Stimulated activated CD4-positive, alpha-beta T cell treated with anti-CD3 and anti-CD28 coated beads, Interleukin-15, amount 100 ng/mL, for 1 hour (primary cell): ENCODE data around the gene USP51.
"Not testable (repeated sequence)": the region's sequence is repeated elsewhere in the genome, so short reads cannot be mapped to it uniquely, and the experiment has no call there.

ENCODE experiments used
- DNase-seq, 2 donors: peaks; one replicate each; pipeline ENCODE4 v3.0.0-alpha.2; 2020; ENCODE audit warnings: low read depth in 1 of 2, low spot score in 1 of 2

The USP51 gene

DNA sequence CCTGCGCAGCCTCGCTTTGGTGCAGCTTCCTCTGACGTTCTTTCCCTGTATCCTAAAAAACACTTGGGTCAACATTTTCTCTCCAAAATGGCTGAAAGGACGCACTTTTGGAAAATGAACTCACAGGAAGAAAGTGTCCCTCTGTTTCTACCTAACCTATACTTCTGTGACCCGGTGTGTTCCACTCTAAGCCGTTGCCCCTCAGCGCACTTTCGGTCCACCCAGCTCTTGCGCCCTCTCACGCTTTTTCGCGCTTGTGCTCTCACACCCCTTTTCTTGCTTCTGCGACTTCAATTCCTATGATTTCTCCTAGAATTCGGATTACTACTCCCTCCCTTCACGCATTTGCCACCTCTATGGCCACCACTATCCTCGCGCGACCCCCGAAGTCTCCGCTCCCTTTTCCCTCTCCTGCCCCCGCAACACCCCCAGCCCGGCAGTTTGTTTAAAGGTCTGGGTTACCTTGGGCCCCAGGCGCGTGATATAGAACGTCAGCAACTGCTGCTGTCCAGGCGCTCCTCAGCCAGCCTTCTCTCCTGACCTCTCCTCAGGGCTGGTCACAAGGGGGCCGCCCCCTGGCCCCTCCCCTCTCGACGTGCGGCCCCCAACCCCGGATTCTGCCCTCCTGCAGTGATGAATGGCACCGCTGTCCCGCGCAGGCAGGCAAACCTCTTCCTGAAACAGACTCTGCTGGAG is at the start of gene USP51:
TSS of gene USP51 (minus strand) at position 535 of the 696 bp plus-strand sequence. CDS start 909 bp downstream, outside the sequence.
- DNase-seq, result no peak

GRCh38 chrX:55524487-55524886 is 34.8 kb upstream of the USP51 start:
- no peak for DNase-seq

DNA sequence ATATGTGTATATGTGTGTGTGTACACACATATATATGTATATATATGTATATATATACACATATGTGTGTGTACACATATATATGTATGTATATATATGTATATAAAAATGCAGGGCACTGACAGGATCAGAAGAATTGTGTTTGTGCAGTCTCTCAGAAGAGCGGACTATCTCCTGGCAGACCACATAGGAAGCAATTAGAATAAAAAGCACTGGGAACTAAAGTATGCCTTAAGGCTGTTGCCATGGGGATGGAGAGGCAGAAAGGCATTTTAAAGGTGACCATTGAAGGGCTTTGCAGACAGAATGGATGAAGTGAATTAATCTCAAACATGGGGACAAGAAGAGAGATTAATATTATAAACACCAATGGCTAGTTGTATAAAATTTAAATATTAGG is 33.7 kb upstream of the USP51 start:
- no peak for DNase-seq

- DNase-seq, result no peak
These were observed 33.1 kb upstream of the USP51 start for GRCh38 chrX:55522596-55523276.

GRCh38 chrX:55521687-55522086 is 32.0 kb upstream of the USP51 start:
- no peak for DNase-seq

GRCh38 chrX:55516794-55517481 is 27.3 kb upstream of the USP51 start:
- not testable (repeated sequence) for DNase-seq

GRCh38 chrX:55513045-55513737 is 23.5 kb upstream of the USP51 start:
- not testable (repeated sequence) for DNase-seq

DNA sequence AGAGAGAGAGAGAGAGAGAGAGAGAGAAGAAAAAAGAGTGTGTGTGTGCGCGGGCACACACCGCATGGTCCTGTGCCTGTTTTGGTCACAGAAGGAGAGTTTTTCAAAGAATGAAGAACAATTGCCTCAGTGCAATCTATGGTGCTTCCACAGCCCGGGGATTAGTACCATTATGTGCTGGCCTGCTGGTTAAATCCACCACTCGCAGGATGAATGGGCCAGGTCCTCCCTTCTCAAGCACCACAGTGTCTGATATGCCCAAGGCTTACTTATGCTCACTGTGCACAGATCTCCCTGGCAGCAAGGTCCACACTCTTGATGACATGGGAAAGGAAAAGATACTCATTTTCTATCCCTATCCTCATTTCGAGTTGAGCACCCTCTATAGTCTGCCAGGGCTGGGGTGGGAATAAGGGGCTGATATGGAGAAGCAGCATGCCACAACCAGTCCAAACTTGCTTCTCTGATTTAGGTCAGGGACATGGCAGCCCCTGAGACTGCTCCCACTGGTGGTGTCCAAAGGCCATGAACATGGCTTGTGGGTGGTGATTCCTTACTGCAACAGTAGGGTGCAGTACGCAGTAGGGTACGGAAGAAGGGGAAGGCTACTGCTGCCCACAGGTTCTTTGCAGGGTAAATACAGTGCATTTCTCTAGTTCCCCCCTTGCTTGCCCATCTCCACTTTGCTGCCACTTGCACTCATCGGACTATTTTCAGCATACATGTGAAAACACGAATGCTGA is 18.9 kb upstream of the USP51 start:
- DNase-seq, result not testable (repeated sequence)

GRCh38 chrX:55507699-55508098 is 18.1 kb upstream of the USP51 start:
- DNase-seq, result not testable (repeated sequence)

DNA sequence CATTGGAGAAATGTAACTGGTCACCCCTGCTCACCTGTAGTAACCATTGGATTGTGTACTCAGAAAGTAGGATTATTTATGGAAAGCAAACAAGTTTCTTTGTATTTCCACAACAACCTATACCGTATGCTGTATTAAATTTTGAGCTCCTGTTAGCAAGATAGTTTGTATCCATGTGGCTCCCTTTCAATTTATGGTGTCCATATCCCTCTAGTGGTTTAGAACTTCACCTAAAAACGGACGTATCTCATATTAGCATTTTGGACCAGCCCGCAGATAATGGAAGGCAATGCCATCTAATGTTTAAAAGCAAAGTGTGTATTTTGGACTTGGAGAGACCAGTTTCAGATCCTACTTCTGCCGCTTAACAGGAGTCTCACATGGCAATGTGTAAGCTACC is 17.4 kb upstream of the USP51 start:
- not testable (repeated sequence) for DNase-seq

- DNase-seq, result no peak
These were observed 1.3 kb upstream of the USP51 start for GRCh38 chrX:55490974-55491373.

- no peak for DNase-seq
These were observed 473 bp upstream of the USP51 start for GRCh38 chrX:55490121-55490520.

DNA sequence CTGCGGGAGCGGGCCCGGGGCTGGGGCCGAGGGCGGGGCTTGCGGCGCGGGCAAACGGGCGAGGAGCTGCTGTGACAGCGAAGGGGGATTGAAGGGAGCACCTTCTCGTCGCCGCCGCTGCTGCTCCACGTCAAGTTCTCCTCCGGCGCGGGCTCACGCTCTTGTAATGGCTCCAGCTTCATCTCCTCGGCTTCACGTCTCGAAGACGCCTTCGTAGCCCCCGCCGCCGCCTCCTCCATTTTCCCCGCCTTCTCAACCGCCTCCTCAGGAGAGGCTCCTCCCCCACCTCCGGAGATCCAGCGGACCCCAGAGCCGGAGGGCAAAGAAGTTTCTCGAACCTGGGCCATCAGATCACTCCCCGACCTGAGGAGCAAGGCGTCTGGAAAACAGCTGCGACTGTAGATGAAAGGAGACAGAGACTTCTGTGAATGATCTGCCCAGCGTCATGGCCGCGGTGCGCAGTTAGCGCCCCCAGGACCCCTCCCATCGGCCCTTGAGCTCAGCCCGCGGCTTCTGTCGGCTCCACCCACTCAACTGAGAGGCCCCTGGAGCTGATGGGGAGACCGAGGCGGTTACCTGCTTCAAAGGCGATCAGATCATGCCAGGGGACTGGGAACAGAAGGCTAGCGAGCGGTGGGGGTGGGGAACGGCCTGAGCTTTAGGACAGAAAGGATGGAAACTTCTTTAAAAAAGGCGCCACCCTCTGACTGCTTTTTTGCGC is 895 bp downstream of the USP51 start:
- DNase-seq, result peak in 1 of 2 donors; percentile 37

- no peak for DNase-seq
These were observed 1.5 kb downstream of the USP51 start for GRCh38 chrX:55488006-55488592.

GRCh38 chrX:55487143-55487542 is 2.5 kb downstream of the USP51 start:
- no peak for DNase-seq

DNA sequence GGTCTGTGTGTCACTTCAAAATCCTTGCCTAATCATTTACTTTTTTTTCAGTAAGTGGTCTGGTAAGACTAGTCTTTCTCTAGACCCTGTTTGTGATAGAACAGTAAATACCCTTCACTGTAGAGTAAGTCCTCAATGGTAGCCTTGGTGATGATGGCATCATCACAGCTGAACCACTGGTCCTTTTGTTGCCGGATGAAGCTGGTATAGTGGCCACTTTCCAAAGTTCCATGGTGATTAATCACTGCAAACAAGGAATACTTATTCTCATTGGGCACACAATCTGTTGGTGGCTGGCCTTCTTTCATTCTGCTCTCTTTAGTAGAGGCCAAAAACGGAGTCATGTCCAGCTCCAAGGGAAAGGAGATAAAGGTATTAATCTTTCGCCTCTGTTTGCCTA is 2.9 kb downstream of the USP51 start:
- no peak for DNase-seq

DNA sequence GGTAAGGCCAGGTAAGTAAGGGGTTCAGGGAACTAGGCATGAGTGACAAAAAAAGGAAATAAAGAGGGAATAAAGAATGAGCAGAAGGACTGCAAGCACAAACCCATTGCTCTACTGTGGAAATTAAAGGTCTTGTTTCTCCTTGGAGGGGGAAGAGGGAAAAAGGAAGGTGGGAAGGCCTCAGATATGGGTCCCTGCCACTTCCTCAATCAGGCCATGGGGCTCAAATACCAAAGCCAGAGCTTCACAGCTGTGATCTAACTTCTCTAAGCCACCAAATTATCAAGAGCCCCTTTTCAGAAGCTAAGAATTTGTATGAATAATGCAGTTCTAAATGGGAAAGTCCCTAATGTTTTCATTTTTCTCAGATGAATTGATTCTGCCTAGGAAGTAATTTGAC is 4.7 kb downstream of the USP51 start:
- DNase-seq, result no peak

DNA sequence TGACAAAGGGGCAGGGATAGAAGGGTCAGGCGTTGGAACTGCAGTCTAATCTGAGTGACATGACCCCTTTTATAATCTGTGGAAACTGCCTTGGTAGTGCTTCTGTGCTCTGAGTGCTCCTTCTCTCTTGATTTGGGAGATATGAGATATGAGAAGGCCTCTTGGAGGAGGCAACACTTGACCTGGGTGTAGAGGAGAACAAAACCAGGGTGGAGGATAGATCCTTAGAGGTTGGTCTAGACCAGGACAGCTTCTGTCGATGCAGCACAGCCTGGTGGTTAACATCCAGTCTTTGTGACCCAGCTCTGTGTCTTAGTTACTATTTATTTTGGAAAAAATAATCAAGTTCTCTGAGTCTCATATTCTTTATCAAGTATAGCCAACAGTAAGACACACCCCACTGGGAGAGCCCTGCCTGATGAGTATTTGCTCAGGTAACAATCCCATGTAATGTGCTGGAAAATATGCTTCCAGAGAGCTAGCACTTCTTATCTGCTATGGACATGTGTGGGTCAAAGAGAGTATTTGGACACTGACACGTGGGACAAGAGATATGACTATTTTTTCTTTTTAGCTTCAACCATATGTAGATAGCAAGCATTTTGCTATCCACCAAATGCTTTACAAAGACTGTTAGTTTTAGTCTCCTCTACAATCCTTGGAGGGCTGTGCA is 9.1 kb downstream of the USP51 start:
- no peak for DNase-seq

DNA sequence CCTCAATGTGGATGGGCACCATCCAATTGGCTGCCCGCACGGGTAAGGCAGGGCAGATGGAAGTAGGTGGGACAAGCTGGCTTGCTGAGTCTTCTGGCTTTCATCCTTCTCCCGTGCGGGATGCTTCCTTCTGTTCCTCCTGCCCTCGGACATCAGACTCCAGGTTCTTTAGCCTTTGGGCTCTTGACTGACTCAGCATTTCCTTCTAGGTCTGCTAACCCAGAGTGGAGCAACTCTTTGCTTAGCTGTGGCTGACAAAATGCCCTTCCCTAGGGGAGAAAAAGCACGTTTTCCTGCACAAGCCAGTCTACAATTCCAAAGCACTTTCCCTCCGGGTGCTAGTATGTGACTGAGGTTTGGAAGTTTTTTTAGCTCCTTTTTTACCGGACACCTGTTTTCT is 9.7 kb downstream of the USP51 start:
- not testable (repeated sequence) for DNase-seq
